ENCODE data around the gene AGTPBP1. TPM values are rescaled to one million over a fixed set of nuclear protein-coding genes. Genes with fewer than 3 reads are reported as not detected.

Gene AGTPBP1
- total RNA-seq, 2 experiments from 2014 or later, result 24.2 to 37.2 TPM

DNA sequence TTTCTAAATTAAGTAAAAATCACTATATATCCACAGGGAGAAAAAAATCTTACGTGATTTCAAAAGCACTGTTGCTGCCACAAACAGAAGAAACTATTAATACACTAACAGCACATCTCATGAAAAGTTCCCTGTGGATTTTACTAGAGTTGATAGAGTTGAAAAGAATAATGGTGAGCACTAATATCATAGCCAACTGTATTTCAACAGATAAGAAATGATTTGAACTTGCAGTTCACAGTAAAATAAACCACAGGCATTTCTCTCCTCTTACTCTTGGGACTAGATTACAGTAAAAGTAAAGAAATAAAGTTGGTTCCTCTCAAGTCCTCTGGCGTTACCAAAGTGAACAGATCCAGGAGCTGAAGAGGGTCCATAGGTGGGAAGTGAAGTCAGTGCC, 27.9 kb downstream of the AGTPBP1 start:
- ChIA-PET CTCF (ENCODE audit: unreplicated experiment) (interaction anchor here (0.5 kb wide), 1 partner anchor 888 kb away, joined by 3 read pairs; no protein-coding TSS in a partner anchor), POLR2A (interaction anchor here (0.8 kb wide), 1 partner anchor 13 kb away, joined by 3 read pairs; no protein-coding TSS in a partner anchor)
- TF ChIP-seq EZH2phosphoT487 (IDR thresholded peaks at IDR 0.05; ENCODE audit: borderline replicate concordance, low read depth, low read length) (no peak), CTCF (conservative IDR thresholded peaks at IDR 0.05; ENCODE audit: low read length) (no peak)
- H3K36me3 ChIP-seq (ENCODE audit: insufficient read depth, low read length), result peaks cover 17% of the 10 kb centered on the region
- H2AFZ ChIP-seq (ENCODE audit: low read length), result no peak overlapping the region
- no peak for DNase-seq (ENCODE audit: low spot score)
- H3K79me2 ChIP-seq (ENCODE audit: insufficient read depth, low read depth, low read length), result no peaks in the 10 kb centered on the region; the same call in 1 of the 2 replicates
- H3K9me3 ChIP-seq (ENCODE audit: low read length), result peaks cover 6% of the 10 kb centered on the region; the same call in 1 of the 2 replicates
- no peak overlapping the region for H3K4me2 ChIP-seq (ENCODE audit: low read length)
- H4K20me1 ChIP-seq (ENCODE audit: insufficient read depth, low read length), result peaks cover 6% of the 10 kb centered on the region; the same call in 1 of the 2 replicates
- no peaks in the 10 kb centered on the region for H3K9me2 ChIP-seq (ENCODE audit: insufficient read depth, low read length)
- no TSS peak for BruUV-seq (replicated peaks)
- no peak overlapping the region for H3K27ac ChIP-seq (ENCODE audit: low read depth, low read length, poor library complexity, severe bottlenecking)
- no peak overlapping the region for H3K4me3 ChIP-seq (ENCODE audit: low read depth, low read length, poor library complexity, severe bottlenecking)
- intact Hi-C loops (cut with micrococcal nuclease; ENCODE audit: unreplicated experiment), result no loop called here
- peaks cover 7% of the 10 kb centered on the region for H3K4me1 ChIP-seq (ENCODE audit: insufficient read depth, low read length, poor library complexity, severe bottlenecking)

DNA sequence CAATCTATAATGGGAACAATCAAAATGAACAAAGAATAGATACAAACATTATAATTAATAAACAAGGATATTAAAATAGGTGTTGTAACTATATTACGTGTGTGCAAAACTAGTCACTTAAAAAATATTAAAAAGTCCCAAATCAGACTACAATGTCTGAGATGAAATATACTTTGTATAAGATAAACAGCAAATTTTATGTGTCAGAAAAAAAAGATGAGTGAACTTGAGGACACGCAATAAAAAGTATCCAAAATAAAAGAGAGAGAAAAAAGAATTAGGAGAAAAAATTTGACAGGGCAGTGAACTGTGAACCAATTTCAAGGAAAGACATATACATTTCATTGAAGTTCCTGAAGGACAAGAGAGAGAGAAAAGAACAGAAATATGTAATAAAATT, 37.0 kb downstream of the AGTPBP1 start:
- Histone ChIP-seq H3K9me3 (ENCODE audit: low read length) (peaks cover 13% of the 10 kb centered on the region; the same call in 1 of the 2 replicates), H3K4me2 (ENCODE audit: low read length) (no peak overlapping the region), H2AFZ (ENCODE audit: low read length) (no peak overlapping the region), H3K27ac (ENCODE audit: low read depth, low read length, poor library complexity, severe bottlenecking) (no peak overlapping the region), H3K9me2 (ENCODE audit: insufficient read depth, low read length) (no peaks in the 10 kb centered on the region), H3K79me2 (ENCODE audit: insufficient read depth, low read depth, low read length) (peaks cover 3% of the 10 kb centered on the region; the same call in 1 of the 2 replicates), H3K36me3 (ENCODE audit: insufficient read depth, low read length) (peaks cover 24% of the 10 kb centered on the region), H3K4me3 (ENCODE audit: low read depth, low read length, poor library complexity, severe bottlenecking) (no peak overlapping the region), H3K4me1 (ENCODE audit: insufficient read depth, low read length, poor library complexity, severe bottlenecking) (peaks cover 5% of the 10 kb centered on the region), H4K20me1 (ENCODE audit: insufficient read depth, low read length) (no peaks in the 10 kb centered on the region; the same call in 1 of the 2 replicates)
- ChIA-PET POLR2A (interaction anchor here (0.8 kb wide), 1 partner anchor 13 kb away, joined by 5 read pairs; no protein-coding TSS in a partner anchor), CTCF (ENCODE audit: unreplicated experiment) (no interaction called here)
- intact Hi-C loops (cut with micrococcal nuclease; ENCODE audit: unreplicated experiment), result no loop called here
- TF ChIP-seq CTCF (conservative IDR thresholded peaks at IDR 0.05; ENCODE audit: low read length), result no peak
- no TSS peak for BruUV-seq (replicated peaks)
- DNase-seq (ENCODE audit: low spot score), result no peak

- H2AFZ ChIP-seq (ENCODE audit: low read length), result no peak overlapping the region
- ChIA-PET CTCF (ENCODE audit: unreplicated experiment) (no interaction called here), POLR2A (no interaction called here)
- peaks cover 9% of the 10 kb centered on the region for H3K4me1 ChIP-seq (ENCODE audit: insufficient read depth, low read length, poor library complexity, severe bottlenecking)
- H3K4me2 ChIP-seq (ENCODE audit: low read length), result no peak overlapping the region
- BruUV-seq (replicated peaks), result no TSS peak
- intact Hi-C loops (cut with micrococcal nuclease; ENCODE audit: unreplicated experiment), result no loop called here
- TF ChIP-seq CTCF (conservative IDR thresholded peaks at IDR 0.05; ENCODE audit: low read length), result no peak
- TF ChIP-seq EZH2phosphoT487 (IDR thresholded peaks at IDR 0.05; ENCODE audit: borderline replicate concordance, low read depth, low read length), result no peak
- peaks cover 12% of the 10 kb centered on the region; the same call in 1 of the 2 replicates for H3K79me2 ChIP-seq (ENCODE audit: insufficient read depth, low read depth, low read length)
- DNase-seq (ENCODE audit: low spot score), result no peak
- H3K9me3 ChIP-seq (ENCODE audit: low read length), result 0 out of 2 replicates have a peak, but pooled peaks cover 1% of the 10 kb centered on the region
- no peak overlapping the region for H3K27ac ChIP-seq (ENCODE audit: low read depth, low read length, poor library complexity, severe bottlenecking)
- H3K36me3 ChIP-seq (ENCODE audit: insufficient read depth, low read length), result peaks cover 10% of the 10 kb centered on the region
- H3K4me3 ChIP-seq (ENCODE audit: low read depth, low read length, poor library complexity, severe bottlenecking), result no peak overlapping the region
- H4K20me1 ChIP-seq (ENCODE audit: insufficient read depth, low read length), result no peaks in the 10 kb centered on the region; the same call in 1 of the 2 replicates
- H3K9me2 ChIP-seq (ENCODE audit: insufficient read depth, low read length), result no peaks in the 10 kb centered on the region
These were observed 38.4 kb downstream of the AGTPBP1 start for GRCh38 chr9:85703398-85703797.
